ENCODE data around the gene TANGO2.

The TANGO2 gene

DNA sequence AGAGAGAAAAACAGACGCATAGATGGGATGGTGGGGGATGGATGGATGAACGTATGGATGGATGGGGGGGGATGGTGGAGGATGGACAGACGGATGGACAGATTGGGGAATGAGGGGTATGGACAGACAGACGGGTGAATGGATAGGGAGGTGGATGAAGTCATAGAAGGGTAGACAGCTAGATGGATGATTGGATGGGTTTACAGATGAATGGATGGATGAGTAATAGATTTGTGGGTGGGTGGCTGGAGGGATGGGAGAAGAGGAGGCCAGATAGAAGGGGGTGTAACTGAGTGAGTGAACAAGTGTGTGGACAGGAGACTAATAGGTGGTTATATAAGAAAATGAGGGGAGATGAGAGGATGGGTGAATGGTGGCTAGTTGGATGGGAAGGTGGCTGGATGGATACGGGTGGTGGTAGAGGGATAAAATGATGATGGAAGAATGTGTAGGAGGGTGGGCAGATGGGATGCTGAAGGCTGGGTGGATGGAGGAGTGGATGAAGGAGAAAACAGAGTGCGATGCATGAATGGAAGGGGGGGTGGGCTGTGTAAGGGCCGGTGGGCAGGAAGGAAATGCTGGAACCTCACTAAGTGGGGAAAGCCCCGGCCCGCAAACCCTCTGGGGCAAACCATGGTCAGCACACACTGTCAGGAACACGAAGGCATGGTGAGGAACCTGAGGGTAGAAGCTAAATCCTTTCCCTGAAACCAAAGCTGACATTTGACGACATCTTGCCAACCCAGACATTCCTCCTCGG is 25.9 kb upstream of the TANGO2 start:
- no peak for DNase-seq (ENCODE audit: extremely low read depth in 1 of 2, low read depth in 1 of 2)

GRCh38 chr22:19995611-19996339 is 25.1 kb upstream of the TANGO2 start:
- DNase-seq (ENCODE audit: extremely low read depth in 1 of 2, low read depth in 1 of 2) = no peak

GRCh38 chr22:19996694-19997384 is 24.1 kb upstream of the TANGO2 start:
- DNase-seq (ENCODE audit: extremely low read depth in 1 of 2, low read depth in 1 of 2) = no peak

DNA sequence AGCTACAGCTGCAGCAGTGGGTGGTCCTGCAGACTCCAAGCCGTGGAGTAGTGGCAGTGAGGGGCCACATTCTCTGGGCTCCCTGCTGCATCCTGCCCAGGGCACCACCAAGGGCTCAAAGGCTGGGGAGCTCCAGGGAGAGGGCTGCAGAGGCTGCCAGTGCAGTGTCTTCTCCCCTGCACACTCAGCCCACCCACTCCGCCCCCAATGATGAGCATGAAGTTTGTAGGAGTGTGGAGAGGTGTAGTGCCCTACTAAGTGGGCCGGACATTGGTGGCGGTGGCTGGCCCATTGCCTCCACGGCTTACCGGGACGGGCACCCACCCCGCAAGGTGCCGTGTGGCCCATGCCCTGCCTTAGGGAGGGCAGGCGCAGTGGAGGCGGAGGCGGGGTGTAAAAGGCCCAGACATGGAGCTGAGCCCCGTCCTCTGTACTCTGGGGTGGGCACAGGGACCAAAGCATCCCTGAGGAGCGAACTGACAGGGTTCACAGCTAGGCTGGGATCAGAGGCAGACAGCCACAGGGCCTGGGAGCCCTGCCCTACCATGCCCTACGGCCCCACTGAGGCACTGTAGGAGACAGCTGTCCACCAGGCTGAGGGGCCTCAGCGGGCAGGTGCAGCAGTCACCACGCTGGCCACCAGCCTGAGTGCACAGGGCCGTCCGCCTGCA is 23.2 kb upstream of the TANGO2 start:
- no peak for DNase-seq (ENCODE audit: extremely low read depth in 1 of 2, low read depth in 1 of 2)

DNA sequence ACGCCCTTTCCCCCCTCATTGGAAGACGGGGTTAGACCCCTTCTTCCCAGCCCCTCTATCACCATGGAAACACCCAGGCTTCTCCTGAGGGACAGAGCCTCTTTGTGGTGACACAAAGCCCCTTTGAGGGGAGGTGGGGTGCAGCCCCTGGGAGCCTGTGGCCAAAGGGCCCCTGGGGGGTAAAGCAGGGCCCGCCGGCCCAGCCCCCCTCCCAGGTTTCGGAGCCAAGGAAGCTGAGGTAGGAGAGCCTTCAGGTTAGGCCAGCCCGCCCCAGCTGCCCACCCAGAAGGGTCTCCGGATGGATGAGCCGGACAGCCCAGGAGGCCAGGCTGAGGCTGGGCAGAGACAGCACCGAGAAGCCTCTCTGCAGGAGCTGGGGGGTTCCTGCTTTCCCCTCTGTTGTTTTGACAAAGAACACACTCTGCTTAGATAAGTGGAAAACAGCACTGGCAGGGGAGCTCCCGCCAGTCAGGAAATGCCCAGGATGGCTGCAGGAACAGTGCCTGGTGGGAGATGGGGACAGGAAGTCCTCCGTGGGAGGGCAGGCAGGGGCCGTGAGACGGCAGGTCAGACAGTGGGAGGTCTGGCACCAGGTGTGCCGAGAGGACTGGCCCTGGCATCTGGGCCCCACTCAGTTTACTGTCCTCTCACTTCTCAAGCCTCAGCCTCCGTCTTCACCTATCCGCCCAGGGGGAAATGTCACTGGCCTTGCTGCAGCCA is 22.5 kb upstream of the TANGO2 start:
- no peak for DNase-seq (ENCODE audit: extremely low read depth in 1 of 2, low read depth in 1 of 2)

GRCh38 chr22:19998991-19999820 is 21.7 kb upstream of the TANGO2 start:
- DNase-seq (ENCODE audit: extremely low read depth in 1 of 2, low read depth in 1 of 2) = no peak

DNA sequence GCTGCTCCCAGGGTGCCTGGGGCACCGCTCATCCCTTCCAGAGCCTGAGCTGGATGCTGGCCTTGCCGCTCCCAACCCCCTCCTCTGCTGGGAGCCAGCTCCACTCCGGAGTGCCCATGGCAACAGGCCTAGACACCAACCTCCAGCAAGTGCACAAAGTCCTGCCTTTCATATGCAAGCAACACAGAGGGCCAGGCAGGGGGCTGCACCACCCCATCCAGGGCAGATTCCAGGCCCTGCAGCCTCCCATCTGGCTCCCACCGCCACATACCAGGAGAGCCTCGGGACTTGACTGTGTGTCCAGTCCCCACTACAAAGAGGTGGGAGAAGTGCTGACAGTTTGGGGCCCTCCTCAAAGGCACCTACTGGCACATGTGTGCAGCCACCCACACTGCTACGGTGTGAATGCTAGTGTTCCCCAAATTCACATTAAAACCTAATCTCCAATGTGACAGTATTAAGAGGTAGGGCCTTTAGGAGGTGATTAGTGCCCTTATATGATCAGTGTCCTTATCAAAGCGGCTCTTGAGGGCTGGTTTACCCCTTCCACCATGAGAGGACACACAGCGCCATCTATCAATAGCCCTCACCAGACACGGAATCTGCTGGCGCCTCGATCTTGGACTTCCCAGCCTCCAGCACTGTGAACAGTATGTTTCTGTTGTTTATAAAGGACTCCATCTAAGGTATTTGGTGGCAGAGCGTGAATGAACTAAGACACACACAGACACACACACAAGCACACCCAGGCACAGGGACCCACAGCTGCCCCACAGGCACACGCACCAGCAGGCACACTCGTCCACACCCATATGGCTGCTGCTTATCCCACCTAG is 20.4 kb upstream of the TANGO2 start:
- no peak for DNase-seq (ENCODE audit: extremely low read depth in 1 of 2, low read depth in 1 of 2)

DNA sequence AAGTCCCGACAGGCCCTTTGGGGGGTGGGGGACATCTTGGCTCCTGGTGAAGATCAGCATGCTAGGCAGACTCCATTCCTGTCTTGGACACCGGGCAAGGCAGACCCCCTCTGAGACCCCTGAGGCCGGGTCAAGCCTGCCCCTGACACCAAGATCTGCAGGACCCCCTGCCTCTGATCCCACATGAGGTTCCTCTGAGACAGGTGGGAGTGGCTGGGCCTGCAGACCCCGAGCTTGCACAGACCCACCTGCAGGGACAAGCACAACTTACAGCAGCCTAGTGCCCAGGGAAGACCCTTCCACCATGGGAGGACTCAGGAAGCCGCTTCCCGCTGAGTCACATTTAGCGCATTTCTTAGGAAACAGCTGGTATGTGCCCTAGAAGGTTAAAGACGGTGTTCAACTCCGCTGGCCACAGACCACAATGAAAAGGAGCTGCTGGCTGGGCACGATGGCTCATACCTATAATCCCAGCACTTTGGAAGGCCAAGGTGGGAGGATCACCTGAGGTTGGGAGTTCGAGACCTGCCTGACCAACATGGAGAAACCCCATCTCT is 19.8 kb upstream of the TANGO2 start:
- DNase-seq (ENCODE audit: extremely low read depth in 1 of 2, low read depth in 1 of 2) = no peak

- DNase-seq (ENCODE audit: extremely low read depth in 1 of 2, low read depth in 1 of 2) = no peak
Observed at GRCh38 chr22:20002128-20002527, 18.8 kb upstream of the TANGO2 start.

DNA sequence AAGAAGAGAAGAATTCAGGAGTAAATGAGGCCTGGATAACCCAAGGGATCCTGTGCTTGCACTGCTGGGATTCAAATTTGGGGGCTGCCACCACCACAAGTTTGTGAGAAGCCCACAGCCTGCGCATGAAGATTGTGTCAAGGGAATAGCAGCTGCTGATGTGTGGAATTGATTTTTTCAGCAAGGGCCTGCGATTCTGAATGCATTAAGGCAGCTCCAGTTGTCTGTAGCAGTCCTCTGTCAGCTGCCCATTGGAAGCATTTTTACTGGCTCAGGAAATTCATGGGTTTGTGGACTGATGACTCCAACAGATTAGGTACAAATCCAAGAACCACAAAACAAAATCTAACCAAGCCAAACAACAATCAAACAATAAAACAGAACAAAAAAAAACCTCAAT is 18.3 kb upstream of the TANGO2 start:
- no peak for DNase-seq (ENCODE audit: extremely low read depth in 1 of 2, low read depth in 1 of 2)

GRCh38 chr22:20003304-20003703 is 17.6 kb upstream of the TANGO2 start:
- no peak for DNase-seq (ENCODE audit: extremely low read depth in 1 of 2, low read depth in 1 of 2)

GRCh38 chr22:20004464-20004863 is 16.4 kb upstream of the TANGO2 start:
- no peak for DNase-seq (ENCODE audit: extremely low read depth in 1 of 2, low read depth in 1 of 2)

DNA sequence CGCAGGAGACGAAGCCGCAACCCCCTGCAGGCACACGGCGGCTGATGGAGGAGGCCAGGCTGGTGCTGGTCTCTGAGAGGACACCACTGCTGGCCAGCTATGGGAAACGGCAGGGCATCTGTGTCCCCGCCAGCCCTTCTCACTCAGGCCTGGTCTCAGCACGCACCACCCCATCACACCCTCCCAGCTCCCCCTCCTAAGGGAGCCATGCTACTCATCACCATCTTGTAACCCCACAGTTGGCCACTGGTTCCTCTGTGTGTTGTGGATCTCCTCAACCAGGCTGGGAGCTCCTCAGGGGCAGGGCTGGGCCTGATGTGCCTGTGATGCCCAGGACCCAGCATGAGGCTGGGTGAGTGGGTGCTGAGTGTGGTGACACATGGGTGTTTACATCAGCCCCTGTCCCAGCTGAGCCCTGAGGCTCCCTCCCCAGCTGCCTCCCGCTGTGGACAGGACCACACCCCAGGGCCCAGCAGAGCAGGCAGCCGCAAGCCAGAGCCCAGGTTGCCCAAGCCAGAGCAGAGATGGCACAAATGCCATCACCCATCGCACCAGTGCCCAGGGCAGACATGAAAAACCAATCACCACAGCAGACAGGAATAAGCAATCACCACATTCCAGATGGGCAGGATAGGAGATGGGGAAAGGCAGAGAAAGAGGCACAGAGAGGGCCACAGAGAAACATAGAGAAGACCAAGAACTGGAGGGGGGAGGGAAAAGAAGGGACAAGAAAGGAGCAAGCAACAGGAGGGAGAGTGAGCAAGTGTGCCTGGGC is 12.5 kb upstream of the TANGO2 start:
- no peak for DNase-seq (ENCODE audit: extremely low read depth in 1 of 2, low read depth in 1 of 2)

DNA sequence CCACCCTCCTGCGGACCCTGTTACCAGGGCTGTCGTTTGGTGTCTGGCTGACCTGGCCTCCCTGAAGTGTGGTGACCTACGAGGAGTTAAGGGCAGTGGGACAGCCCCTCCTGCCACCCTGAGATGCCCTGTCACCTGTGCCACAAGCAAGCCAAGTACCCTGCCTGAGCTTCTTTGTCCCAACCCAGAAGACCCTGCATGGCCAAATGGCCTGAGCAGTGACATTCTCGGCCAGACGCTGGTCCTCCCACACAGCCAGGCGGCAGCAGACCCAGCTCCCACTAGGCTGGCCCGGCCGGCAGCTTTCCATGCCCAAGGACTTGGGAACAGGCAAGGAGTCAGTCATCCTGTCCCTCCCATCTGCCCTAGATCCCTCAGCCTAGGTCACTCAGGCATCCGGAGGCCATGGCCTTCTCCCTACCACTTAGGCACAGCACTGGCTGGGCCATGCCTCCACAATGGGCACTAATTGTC is 11.9 kb upstream of the TANGO2 start:
- DNase-seq (ENCODE audit: extremely low read depth in 1 of 2, low read depth in 1 of 2) = no peak

DNA sequence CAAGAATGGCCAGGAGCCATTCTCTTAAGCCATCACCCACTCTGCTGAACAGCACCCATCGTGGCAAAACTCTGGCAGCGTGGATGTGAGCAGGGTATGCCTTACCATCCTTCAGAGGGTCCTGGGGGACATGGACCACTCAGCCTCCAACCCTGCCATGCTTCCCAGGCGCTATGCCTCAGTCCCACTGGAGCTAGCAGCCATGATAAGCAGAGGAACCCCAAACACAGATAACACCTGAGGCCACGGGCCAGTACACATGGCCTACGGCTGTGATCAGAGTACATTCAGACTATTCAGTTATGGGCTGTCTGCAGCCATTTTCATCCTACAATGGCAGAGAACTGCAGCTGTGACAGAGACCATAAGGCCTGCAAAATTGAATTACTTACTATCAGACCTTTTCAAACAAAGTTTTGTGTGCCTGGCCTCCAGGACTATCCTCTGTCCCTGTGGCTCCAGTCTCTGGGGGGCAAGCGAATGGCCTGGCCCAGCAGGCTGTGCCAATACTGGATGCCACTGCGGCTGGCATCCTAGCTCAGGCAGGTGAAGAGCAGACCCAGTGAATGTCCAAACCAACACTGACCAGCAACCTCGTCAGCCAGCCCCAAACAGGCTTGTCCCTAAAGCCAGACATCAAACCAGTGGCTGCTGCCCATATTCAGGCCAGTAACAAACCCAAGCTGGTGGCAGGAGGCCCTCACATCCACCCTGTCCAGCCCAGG is 11.2 kb upstream of the TANGO2 start:
- DNase-seq (ENCODE audit: extremely low read depth in 1 of 2, low read depth in 1 of 2) = no peak

- DNase-seq (ENCODE audit: extremely low read depth in 1 of 2, low read depth in 1 of 2) = no peak
Observed at GRCh38 chr22:20010307-20011122, 10.4 kb upstream of the TANGO2 start.
